GM18508 (cell line): ENCODE results near the gene SAT1.

Source experiments
- ATAC-seq: cut with Tn5 transposase; IDR thresholded peaks from one replicate; pipeline ENCODE4 v1.9.1; 2021; ENCODE audit warnings: moderate number of reproducible peaks; ENCODE audit not compliant: insufficient read depth, unreplicated experiment

Gene SAT1

GRCh38 chrX:23803931-23804381, 21.0 kb downstream of the SAT1 start:
- ATAC-seq, result no peak

GRCh38 chrX:23804578-23804977, 21.6 kb downstream of the SAT1 start:
- no peak for ATAC-seq

DNA sequence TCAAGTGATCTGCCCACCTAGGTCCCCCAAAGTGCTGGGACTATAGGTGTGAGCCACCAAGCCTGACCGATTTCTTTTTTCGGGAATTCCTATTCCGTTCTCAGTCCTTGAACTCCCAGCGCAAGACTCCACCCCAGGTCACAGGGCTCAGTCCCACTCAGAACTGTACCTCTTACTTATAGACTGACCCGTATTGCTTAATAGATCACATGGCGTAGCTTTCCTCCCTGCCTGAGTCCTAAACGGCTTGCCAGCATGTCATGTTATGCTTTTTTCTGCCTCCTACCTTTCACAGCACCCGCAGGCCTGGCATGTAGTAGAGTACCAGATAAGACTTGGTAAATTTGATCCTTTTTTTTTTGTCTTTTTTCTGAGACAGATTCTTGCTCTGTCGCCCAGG, 22.4 kb downstream of the SAT1 start:
- ATAC-seq, result no peak

DNA sequence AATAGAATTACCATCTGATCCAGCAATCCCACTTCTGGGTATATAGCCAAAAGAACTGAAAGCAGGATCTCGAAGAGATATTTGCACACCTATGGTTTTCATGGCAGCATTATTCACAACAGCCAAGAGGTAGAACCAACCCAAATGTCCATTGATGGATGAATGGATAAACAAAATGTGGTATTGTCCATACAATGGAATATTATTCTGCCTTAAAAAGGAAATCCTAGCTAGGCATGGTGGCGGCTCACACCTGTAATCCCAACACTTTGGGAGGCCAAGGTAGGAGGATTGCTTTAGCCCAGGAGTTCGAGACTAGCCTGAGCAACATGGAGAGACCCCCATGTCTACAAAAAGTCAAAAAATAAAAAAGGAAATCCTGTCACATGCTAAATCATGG, 27.3 kb downstream of the SAT1 start:
- no peak for ATAC-seq

DNA sequence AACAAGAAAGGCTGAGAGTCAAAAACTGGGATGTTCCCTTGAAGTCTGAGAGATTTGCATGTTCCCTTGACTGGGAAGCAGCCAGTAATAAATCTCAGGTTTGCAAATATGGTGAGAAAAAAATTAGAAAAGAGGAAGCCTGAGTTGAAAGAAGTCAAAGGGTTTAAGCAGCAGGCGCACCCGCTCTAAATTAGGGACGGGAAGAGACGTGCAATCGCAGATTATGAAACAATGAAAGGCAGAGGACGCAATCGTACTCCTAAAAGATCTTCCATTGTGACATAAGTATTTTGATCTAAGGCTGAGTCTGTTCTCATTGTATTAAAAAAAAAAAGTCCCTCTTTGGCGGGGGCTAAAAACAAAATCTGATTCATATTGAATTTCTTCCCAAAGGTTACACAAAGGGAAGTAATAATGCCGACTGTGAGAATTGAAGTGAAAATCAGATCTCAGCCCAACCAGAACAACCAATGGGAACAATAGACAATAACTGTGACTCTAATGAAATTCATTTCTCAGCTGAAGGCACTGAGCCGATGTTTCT, 28.2 kb downstream of the SAT1 start:
- no peak for ATAC-seq

- no peak for ATAC-seq
Observed at GRCh38 chrX:23811656-23812055, 28.7 kb downstream of the SAT1 start.

- no peak for ATAC-seq
Observed at GRCh38 chrX:23813808-23814207, 30.8 kb downstream of the SAT1 start.

GRCh38 chrX:23815376-23815775, 32.4 kb downstream of the SAT1 start:
- ATAC-seq, result no peak

DNA sequence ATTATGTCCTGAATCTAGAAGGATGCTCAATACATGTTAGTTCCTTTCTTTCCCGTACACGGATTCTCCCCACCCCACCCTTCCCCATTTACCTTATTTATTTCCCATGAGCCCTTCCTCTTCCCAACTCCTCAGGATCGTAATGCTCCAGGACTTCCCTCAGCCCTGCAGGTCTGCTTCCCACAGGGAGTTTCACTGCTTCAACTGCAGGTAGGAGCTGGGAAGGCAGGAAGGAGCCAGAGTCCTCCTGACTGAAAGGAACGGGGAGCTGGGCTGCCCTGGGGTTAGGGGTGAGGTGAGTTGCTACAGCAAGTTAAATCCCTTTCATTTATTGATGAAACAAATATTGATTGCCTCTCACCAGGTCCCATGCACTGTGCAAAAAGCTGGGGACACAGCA, 33.2 kb downstream of the SAT1 start:
- ATAC-seq, result no peak

DNA sequence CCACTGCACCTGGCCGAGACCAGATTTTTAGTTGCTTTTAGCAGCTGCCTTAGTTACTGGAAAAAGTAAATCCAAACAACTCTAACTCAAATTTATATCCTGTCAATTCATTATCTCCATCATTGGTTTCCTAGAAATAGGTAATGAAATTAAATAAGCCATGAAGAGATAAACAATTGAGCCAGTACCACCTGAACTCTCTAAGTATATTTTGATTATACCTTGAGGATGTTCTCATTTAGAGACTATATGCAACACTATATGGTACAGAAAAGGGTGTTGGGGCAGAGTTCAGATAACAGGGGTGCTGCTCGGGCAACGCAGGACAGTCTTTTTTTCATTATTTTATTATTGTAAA, 35.0 kb downstream of the SAT1 start:
- no peak for ATAC-seq

DNA sequence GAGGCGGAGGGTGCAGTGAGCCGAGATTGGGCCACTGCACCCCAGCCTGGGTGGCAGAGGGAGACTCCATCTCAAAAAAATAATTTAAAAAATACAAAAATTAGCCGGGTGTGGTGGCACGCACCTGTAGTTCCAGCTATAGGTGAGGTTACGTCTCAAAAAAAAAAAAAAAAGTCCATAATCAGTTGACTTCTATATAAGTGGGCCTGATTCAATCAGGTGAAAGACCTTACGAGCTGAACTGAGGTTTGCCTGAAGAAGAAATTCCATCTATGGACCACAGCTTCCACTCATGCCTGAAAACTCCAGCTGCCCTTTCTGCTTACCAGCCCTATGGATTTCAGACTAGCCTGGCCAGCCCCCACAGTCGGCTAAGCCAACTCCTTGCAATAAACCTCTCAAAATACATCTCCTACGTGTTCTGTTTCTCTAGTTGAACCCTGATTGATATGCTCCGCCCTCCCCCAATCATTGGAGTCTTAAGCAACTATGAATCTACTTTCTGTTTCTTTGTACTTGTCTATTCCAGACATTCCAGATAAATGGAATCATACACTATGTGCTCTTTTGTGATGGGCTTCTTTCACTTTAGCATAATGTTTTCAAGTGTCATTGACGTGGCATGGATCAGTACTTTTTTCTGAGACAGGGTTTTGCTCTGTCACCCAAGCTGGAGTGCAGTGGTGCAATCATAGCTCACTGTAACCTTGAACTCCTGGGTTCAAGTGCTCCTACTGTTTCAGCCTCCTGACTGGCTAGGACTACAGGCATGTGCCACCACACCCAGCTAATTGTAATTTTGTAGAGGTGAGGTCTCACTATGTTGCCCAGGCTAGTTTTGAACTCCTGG, 36.6 kb downstream of the SAT1 start:
- ATAC-seq, result no peak

- ATAC-seq, result no peak
Observed at GRCh38 chrX:23820235-23820782, 37.3 kb downstream of the SAT1 start.

DNA sequence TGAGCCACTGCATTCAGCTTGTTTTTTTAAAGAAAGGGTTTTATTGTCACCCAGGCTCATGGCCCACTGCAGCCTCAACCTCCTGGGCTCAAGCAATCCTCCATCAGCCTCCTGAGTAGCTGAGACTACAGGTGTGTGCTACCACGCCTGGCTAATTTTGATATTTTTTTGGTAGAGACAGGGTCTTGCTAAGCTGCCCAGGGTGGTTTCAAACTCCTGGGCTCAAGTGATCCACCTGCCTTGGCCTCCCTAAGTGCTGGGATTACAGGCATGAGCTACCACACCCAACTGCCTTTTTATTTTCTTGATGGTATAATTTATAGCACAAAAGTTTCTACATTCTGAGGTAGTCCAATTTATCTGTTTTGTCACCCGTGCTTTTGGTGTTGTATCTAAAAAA, 38.9 kb downstream of the SAT1 start:
- ATAC-seq, result no peak

GRCh38 chrX:23822397-23822796, 39.4 kb downstream of the SAT1 start:
- no peak for ATAC-seq

DNA sequence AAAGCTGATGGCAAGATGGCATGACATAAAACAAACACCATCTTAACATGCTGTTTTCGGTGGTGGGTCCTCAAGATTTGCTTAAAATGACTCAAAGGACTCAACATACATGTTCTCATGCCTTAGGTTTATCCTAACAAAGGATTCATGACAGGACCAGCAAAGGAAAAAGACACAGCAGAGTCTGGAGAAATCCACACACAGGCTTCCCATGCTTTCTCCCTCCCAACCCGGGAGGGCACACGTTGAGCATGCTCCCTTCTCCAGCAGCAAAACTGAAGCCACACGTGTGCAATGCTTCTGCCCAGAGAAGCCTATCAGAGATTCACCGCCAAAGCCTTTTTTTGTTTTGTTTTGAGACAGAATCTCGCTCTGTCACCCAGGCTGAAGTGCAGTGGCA, 39.9 kb downstream of the SAT1 start:
- no peak for ATAC-seq

- ATAC-seq, result no peak
Observed at GRCh38 chrX:23825675-23826074, 42.7 kb downstream of the SAT1 start.

DNA sequence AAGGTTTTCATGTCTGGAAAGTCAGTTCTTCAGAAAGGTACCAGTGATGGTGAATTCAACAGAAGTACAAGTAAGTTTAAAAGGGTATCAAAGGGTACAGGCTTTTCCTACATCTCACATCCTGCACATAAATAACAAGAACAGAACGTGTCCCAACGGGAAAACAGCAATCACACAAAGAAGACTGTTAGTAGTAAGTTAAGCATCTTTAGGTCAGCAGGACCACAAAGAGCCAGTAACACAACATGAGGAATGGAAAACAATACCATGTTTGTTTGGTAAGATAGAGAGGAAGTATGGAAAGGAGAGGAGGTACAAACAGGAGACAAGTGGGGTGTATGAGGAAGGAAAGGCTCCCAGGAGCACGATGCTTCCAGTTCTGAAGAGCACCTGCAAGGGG, 43.2 kb downstream of the SAT1 start:
- no peak for ATAC-seq

- no peak for ATAC-seq
Observed at GRCh38 chrX:23826653-23827052, 43.7 kb downstream of the SAT1 start.

GRCh38 chrX:23828881-23829280, 45.9 kb downstream of the SAT1 start:
- ATAC-seq, result no peak

DNA sequence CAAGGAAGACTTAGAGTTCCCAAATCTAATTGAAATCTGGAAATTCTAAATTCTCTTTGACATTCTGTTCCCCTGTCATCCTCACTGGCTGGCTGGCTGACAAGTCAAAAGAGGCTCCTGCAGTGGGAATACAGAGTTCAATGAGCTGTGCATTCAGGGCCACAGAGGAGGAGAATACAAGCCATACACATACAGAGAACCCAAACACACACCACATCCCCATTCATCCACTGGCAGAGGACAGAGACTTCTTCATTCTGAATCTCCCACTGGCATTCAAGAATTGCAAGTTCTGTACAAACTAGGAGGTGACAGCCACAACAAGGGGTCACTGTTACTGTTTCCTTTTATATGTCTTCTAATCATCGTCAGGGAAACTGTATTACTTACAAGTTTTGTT, 49.7 kb downstream of the SAT1 start:
- no peak for ATAC-seq
